Lower leg skin (tissue), 4 donors: ENCODE measurements around the gene CCDC89. TPM values are rescaled to one million over a fixed set of nuclear protein-coding genes. Genes with fewer than 3 reads are reported as not detected.

Experiments
- DNase-seq, 2 donors: peaks; one replicate each; pipeline ENCODE4 v3.0.0-alpha.2; 2019; ENCODE audit warnings: low spot score in 2 of 2
- H3K4me3 ChIP-seq: fragments of 200-600 bp; sonication (generic); 2 replicates; pipeline ENCODE4 v1.5.1; 2017; ENCODE audit warnings: mild to moderate bottlenecking, low read depth; ENCODE audit not compliant: poor library complexity, severe bottlenecking
- CTCF ChIP-seq, 3 donors: fragments of 450-650 bp; IDR thresholded peaks; one replicate each; pipeline ENCODE4 v1.5.1; 2016; ENCODE audit warnings: antibody characterized with exemption in 3 of 3, mild to moderate bottlenecking in 3 of 3, moderate library complexity in 2 of 3
- POLR2A ChIP-seq, 2 donors: fragments of 450-650 bp; IDR thresholded peaks; one replicate each; pipeline ENCODE4 v1.6.1; 2016 to 2017; ENCODE audit warnings: antibody characterized with exemption in 2 of 2, mild to moderate bottlenecking in 1 of 2, moderate library complexity in 1 of 2
- WGBS, 2 donors: methylation state at CpG; one replicate each; pipeline ENCODE4 v1.1.5; 2018; 5-methylcytosine and 5-hydroxymethylcytosine counted together
- intact Hi-C: fragments of 100-400 bp; cut with DNase I; formaldehyde crosslinking; loops from one replicate; pipeline ENCODE4 v1.15.0; 2023; ENCODE audit warnings: low total_unique reads
- total RNA-seq, 4 donors: library from RNA; depleted of rRNA; stranded (reverse); fragments of >200 nt; gene quantifications; one replicate each; pipeline ENCODE4 v1.1.0, GENCODE V29; 2016

The CCDC89 gene
- total RNA-seq, 4 donors from 2014 or later, result 0.21 to 3.4 (median 1.0) TPM

GRCh38 chr11:85712953-85713352 lies 27.0 kb upstream of the CCDC89 start:
- DNase-seq, result no peak
- 85 to 87% methylated on average over 3 of the region's 3 CpGs for WGBS, 2 donors
- intact Hi-C loops, result no loop called here
- no peak overlapping the region for H3K4me3 ChIP-seq
- no peak for TF ChIP-seq CTCF (IDR thresholded peaks at IDR 0.05)
- TF ChIP-seq POLR2A (IDR thresholded peaks at IDR 0.05), result no peak

- WGBS, 2 donors, result 44 to 48% methylated on average over 5 of the region's 5 CpGs
- H3K4me3 ChIP-seq, result no peak overlapping the region
- no peak for TF ChIP-seq CTCF (IDR thresholded peaks at IDR 0.05)
- no peak for TF ChIP-seq POLR2A (IDR thresholded peaks at IDR 0.05)
- DNase-seq, result no peak
- intact Hi-C loops, result no loop called here
These were observed 24.9 kb upstream of the CCDC89 start for GRCh38 chr11:85710917-85711316.

GRCh38 chr11:85709941-85710702 lies 24.1 kb upstream of the CCDC89 start:
- no peak for DNase-seq
- no peak for TF ChIP-seq POLR2A (IDR thresholded peaks at IDR 0.05)
- no peak for TF ChIP-seq CTCF (IDR thresholded peaks at IDR 0.05)
- no peak overlapping the region for H3K4me3 ChIP-seq
- intact Hi-C loops, result no loop called here
- WGBS, 2 donors, result 86 to 90% methylated on average over 5 of the region's 5 CpGs

- intact Hi-C loops, result no loop called here
- no peak for DNase-seq
- no peak overlapping the region for H3K4me3 ChIP-seq
- TF ChIP-seq CTCF (IDR thresholded peaks at IDR 0.05) (no peak), POLR2A (IDR thresholded peaks at IDR 0.05) (no peak)
These were observed 19.8 kb upstream of the CCDC89 start for GRCh38 chr11:85705800-85706199.

- TF ChIP-seq CTCF (IDR thresholded peaks at IDR 0.05) (no peak), POLR2A (IDR thresholded peaks at IDR 0.05) (no peak)
- no peak for DNase-seq
- 98 to 99% methylated on average over 3 of the region's 3 CpGs for WGBS, 2 donors
- intact Hi-C loops, result no loop called here
- H3K4me3 ChIP-seq, result no peak overlapping the region
These were observed 19.0 kb upstream of the CCDC89 start for GRCh38 chr11:85704967-85705366.
